Tibial artery (tissue), 4 donors: ENCODE data around the gene VPS13D.

ENCODE experiments used
- DNase-seq, 2 donors: peaks; one replicate each; pipeline ENCODE4 v3.0.0-alpha.2; 2019
- H3K27ac ChIP-seq, 2 donors: fragments of 200-600 bp; sonication (generic) in 1 of 2; 1 replicate in 1 of 2; 2 replicates in 1 of 2; pipeline ENCODE4 v1.5.1; 2018 to 2019; ENCODE audit warnings: mild to moderate bottlenecking in 1 of 2
- H3K27me3 ChIP-seq, 2 donors: fragments of 200-600 bp; sonication (generic) in 1 of 2; one replicate each; pipeline versions ENCODE4 v1.5.1 to v1.6.0; 2016 to 2019
- H3K36me3 ChIP-seq, 3 donors: fragments of 200-600 bp; sonication (generic) in 2 of 3; one replicate each; pipeline ENCODE4 v1.5.1; 2016 to 2019; ENCODE audit warnings: mild to moderate bottlenecking in 2 of 3
- H3K4me1 ChIP-seq, 4 donors: fragments of 200-600 bp; sonication (generic) in 2 of 4; 1 replicate in 3 of 4; 2 replicates in 1 of 4; pipeline ENCODE4 v1.5.1; 2016 to 2019
- H3K4me3 ChIP-seq, 2 donors: fragments of 200-600 bp; sonication (generic) in 1 of 2; 1 replicate in 1 of 2; 2 replicates in 1 of 2; pipeline ENCODE4 v1.5.1; 2018 to 2019; ENCODE audit warnings: mild to moderate bottlenecking in 2 of 2
- H3K9me3 ChIP-seq, 3 donors: fragments of 200-600 bp; sonication (generic) in 1 of 3; one replicate each; pipeline ENCODE4 v1.5.1; 2016 to 2019
- intact Hi-C: fragments of 100-400 bp; cut with DNase I; formaldehyde crosslinking; loops from one replicate; pipeline ENCODE4 v1.15.0; 2023; ENCODE audit warnings: low total_unique reads
- TF ChIP-seq, protein P1 (sequence below), 2 experiments: fragments of 200-600 bp in 1 of 2; fragments of 450-650 bp in 1 of 2; IDR thresholded peaks; one replicate each; pipeline ENCODE4 v1.5.1; 2017 to 2019; ENCODE audit warnings: antibody characterized with exemption in 2 of 2, mild to moderate bottlenecking in 1 of 2, moderate library complexity in 1 of 2

Gene VPS13D

DNA sequence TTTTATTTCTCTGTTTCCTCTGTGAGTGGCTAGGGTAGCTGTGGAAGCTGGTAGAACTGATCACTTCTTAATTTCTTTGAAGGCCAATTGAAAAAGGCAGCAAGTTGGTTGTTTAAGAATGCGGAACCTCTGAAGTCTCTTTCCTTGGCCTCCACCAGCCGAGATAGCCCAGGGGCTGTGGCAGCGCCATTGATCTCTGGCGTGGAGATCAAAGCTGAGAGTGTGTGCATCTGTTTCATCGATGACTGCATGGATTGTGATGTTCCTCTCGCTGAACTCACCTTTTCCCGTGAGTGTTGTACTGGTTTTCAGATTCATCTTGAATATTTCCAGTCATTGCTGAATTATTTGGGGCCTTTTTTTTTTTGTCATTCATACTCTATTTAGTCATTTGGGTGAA is 97.7 kb downstream of the VPS13D start:
- intact Hi-C loops: no loop called here
- Histone ChIP-seq H3K27me3 (no peaks in the 10 kb centered on the region), H3K36me3 (peaks cover 63 to 81% (median 65%) of the 10 kb centered on the region in 3 donors), H3K9me3 (no peaks in the 10 kb centered on the region), H3K27ac (no peak overlapping the region), H3K4me3 (no peak overlapping the region), H3K4me1 (peaks cover 0 to 6% (median 0%) of the 10 kb centered on the region in 4 donors)
- TF ChIP-seq, protein P1, sequence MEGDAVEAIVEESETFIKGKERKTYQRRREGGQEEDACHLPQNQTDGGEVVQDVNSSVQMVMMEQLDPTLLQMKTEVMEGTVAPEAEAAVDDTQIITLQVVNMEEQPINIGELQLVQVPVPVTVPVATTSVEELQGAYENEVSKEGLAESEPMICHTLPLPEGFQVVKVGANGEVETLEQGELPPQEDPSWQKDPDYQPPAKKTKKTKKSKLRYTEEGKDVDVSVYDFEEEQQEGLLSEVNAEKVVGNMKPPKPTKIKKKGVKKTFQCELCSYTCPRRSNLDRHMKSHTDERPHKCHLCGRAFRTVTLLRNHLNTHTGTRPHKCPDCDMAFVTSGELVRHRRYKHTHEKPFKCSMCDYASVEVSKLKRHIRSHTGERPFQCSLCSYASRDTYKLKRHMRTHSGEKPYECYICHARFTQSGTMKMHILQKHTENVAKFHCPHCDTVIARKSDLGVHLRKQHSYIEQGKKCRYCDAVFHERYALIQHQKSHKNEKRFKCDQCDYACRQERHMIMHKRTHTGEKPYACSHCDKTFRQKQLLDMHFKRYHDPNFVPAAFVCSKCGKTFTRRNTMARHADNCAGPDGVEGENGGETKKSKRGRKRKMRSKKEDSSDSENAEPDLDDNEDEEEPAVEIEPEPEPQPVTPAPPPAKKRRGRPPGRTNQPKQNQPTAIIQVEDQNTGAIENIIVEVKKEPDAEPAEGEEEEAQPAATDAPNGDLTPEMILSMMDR (IDR thresholded peaks at IDR 0.05): no peak
- no peak for DNase-seq

DNA sequence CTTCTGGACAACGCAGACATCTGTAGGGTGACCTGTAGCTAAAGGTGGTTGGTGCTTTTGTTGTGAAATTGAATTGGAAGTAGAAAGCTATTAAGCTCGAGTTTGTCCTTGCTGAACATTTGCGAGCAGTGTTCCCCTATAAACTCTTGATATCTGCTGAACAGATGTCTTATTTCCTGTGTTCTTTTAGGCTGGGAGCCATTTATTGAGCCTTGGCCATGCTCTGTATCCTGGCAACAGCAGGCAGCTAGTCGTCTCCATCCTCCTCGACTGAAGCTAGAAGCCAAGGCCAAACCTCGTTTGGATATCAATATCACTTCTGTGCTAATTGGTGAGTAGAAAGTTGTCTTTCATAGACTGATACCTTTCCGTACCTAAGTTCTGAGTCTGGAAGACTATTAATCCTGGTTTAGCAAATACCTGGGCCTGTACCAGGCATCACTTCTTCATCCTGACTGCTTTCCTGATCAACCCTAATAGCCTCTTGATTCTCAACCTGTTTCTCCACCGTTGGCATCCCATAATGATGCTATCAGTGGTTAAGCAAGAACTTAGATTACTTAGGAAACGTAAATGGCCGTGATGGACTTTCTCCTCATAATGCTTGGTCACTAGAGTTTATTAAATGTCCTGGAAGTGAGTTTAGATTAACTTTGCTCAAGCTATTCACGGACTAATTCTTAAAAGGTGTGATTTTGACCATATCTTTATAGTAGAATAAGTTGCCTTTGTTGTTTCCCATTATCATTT is 103.4 kb downstream of the VPS13D start:
- TF ChIP-seq, protein P1 (IDR thresholded peaks at IDR 0.05): no peak
- Histone ChIP-seq H3K27me3 (no peaks in the 10 kb centered on the region), H3K9me3 (no peaks in the 10 kb centered on the region), H3K4me1 (peaks cover 0 to 23% (median 5%) of the 10 kb centered on the region in 4 donors), H3K4me3 (no peak overlapping the region), H3K27ac (no peak overlapping the region), H3K36me3 (peaks cover 59 to 74% (median 68%) of the 10 kb centered on the region in 3 donors)
- intact Hi-C loops: no loop called here
- no peak for DNase-seq

DNA sequence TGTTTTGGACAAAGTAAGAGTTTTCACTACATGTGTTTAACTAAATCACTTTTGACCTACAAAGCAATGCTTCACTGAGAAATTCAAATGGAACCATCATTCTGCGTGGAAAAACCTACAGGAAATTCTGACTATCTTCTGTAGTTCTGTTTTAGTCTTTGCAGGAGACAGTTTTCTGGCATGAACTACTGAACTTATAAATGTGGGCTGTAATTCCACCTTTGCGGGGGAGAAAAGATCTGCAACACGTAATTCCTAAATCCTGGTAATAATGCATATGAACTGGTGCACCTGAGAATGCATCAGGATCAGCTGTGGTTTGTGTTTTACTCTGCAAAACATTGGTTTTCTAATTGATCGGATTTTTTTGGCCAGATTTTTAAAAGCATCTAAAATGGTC is 106.0 kb downstream of the VPS13D start:
- Histone ChIP-seq H3K27ac (no peak overlapping the region), H3K36me3 (peaks cover 37 to 56% (median 50%) of the 10 kb centered on the region in 3 donors)

DNA sequence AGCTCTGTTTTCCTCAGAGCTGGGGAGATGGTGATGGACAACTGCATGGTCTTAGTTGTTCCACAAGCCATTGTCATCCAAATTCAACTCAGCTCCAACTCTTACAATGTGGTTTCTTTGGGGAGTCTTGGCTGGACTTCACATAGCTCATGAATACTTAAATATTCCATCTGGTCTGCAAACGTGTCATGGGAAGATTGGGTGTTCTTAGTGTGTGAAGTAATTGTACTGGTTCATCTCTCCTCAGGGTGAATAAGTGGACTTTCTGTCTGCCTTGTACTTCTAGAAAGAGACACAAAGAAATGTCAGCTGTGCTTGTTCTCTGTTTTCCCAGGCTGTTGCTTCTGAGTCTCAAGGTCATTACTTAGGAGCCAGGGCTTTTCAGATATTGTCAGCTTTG is 106.6 kb downstream of the VPS13D start:
- Histone ChIP-seq H3K36me3 (peaks cover 37 to 52% (median 44%) of the 10 kb centered on the region in 3 donors), H3K4me3 (no peak overlapping the region), H3K4me1 (peaks cover 0 to 45% (median 21%) of the 10 kb centered on the region in 4 donors), H3K27me3 (no peaks in the 10 kb centered on the region), H3K9me3 (no peaks in the 10 kb centered on the region), H3K27ac (no peak overlapping the region)
- intact Hi-C loops: no loop called here
- TF ChIP-seq, protein P1 (IDR thresholded peaks at IDR 0.05): no peak
- no peak for DNase-seq

More for the DNA sequence above, 106.0 kb downstream of the VPS13D start:
- DNase-seq: no peak
- intact Hi-C loops: no loop called here
- Histone ChIP-seq H3K4me1 (peaks cover 0 to 42% (median 21%) of the 10 kb centered on the region in 4 donors), H3K4me3 (no peak overlapping the region), H3K9me3 (no peaks in the 10 kb centered on the region), H3K27me3 (no peaks in the 10 kb centered on the region)
- TF ChIP-seq, protein P1 (IDR thresholded peaks at IDR 0.05): no peak

DNA sequence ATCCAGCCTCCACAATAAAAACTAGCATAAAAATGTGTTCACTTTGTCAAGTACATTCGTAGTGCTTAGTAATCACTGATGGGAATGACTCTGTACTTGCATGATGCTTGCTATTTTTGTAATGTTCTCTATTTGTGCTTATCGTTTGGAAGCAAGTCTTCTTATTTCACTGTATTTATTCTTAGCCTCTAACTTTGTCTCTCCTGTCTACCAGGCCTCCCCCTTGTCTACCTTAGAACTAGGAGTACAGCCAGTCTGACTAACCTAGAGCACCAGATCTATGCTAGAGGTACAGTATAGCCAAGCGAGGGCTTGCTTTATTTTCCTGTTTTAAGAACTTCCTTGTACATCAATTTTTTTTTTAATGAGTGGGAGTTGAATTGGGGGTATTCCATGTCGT is 108.2 kb downstream of the VPS13D start:
- Histone ChIP-seq H3K9me3 (no peaks in the 10 kb centered on the region), H3K27ac (peak overlapping the region; percentile 60 to 65), H3K36me3 (peaks cover 30 to 41% (median 34%) of the 10 kb centered on the region in 3 donors), H3K27me3 (no peaks in the 10 kb centered on the region), H3K4me3 (no peak overlapping the region), H3K4me1 (peaks cover 0 to 53% (median 25%) of the 10 kb centered on the region in 4 donors)
- intact Hi-C loops: no loop called here
- TF ChIP-seq, protein P1 (IDR thresholded peaks at IDR 0.05): no peak
- DNase-seq: no peak
